GM12801 (cell line): ENCODE results near the gene SEC22C.

Source experiments
- TF ChIP-seq, protein P1 (sequence below): IDR thresholded peaks from one replicate; pipeline ENCODE4 v1.5.1; 2011; ENCODE audit warnings: control low read depth; ENCODE audit not compliant: insufficient read length; ENCODE audit errors: extremely low read depth

The SEC22C gene

GRCh38 chr3:42507252-42507651 lies 74.5 kb downstream of the SEC22C start:
- TF ChIP-seq, protein P1, sequence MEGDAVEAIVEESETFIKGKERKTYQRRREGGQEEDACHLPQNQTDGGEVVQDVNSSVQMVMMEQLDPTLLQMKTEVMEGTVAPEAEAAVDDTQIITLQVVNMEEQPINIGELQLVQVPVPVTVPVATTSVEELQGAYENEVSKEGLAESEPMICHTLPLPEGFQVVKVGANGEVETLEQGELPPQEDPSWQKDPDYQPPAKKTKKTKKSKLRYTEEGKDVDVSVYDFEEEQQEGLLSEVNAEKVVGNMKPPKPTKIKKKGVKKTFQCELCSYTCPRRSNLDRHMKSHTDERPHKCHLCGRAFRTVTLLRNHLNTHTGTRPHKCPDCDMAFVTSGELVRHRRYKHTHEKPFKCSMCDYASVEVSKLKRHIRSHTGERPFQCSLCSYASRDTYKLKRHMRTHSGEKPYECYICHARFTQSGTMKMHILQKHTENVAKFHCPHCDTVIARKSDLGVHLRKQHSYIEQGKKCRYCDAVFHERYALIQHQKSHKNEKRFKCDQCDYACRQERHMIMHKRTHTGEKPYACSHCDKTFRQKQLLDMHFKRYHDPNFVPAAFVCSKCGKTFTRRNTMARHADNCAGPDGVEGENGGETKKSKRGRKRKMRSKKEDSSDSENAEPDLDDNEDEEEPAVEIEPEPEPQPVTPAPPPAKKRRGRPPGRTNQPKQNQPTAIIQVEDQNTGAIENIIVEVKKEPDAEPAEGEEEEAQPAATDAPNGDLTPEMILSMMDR, result no peak

DNA sequence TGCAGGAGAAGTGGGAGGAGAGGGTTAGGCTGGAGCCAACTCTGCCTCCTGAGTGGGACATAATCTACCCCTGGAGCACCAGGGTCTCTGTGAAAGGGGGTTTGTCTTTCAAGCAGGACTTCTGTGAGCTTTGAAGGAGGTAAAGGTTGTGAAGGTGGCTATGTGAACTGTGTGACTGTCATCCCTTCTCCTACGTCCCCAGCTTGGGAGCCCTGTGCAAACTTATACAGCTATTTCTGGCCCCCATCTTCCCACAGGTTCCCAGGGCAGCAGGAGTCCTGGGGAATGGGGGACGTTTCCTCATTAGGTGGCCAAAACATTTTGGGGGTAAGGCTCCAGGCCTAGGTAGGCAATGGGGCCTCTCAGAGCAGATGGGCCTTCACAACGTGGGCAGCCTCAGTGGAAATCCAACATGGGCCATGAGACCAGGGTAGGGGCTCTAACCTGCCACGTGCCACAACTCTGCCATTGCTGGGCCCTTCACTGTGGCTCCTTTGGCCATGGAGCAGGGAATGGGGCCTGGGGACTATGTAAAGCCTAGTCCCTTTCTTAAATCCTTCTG lies 75.8 kb downstream of the SEC22C start:
- TF ChIP-seq, protein P1, result no peak

- TF ChIP-seq, protein P1, result no peak
Observed at GRCh38 chr3:42505128-42505848, 76.5 kb downstream of the SEC22C start.

DNA sequence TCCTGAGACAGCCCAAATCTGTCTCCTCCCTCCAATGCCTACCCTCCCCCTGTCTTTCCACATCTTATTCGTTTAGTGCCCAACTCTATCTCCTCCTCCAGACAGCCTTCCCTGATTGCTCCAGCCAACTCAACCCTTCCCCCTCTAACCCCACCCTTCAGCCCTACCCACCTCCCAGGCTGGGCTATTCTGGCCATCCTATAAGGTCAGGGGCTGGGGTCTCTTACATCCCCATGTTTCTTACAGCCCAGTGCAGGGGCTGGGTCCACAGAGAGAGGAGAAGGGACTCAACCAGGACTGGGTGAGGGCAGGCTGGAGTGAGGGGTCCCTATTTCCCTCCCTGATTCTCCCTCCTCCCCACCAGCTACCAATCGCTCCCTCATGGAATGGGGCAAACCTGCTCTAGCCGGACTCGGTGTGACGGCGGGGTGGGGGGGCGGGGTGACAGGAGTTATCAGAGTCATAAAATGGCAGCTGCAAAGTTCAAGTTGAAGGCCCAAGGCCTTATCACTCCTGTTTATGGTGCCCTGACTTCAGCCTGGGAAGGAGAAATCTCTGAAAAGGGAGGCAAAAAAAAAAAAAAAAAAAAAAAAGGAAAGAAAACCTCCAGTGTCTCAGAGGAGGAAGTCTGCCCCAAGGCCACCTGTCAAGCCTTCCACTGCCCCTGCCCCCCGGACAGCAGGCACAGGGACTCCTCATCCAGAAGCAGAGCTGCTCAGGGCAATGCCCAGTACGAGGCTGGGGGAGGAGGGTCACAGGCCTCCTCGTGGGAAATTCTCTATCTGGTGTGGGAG lies 77.2 kb downstream of the SEC22C start:
- TF ChIP-seq, protein P1, result no peak

GRCh38 chr3:42503957-42504333 lies 77.8 kb downstream of the SEC22C start:
- TF ChIP-seq, protein P1, result no peak

DNA sequence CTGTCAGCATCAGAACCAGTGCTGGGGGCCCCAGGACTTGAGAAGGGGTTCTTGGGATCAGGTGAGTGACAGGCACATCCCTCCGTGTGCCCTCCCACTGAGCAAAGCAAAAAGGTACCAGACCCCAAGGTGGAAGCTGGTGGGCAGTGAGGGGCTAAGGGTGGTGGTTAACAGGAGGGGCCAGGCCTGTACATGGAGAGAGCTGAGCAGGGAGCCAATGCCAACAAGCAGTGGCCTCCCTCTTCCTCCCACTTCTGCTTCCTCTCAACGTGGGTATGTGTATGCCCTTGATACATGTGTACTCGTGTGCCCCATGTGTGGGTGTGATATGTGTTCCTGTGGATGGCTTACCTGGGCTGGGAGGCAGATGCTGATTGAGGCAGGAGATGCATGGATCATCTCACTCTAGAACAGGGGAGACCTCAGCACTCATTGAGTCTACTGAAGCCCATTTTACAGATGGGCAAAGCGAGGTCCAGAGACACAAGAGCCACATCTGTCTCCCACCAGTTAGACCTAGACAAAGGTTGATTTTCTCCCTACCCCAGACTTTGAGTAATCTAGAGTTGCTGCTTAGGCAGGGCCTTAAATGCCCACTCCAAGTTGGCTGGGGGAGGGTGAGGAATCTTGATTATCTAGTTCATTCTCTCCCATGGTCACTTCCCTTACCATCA lies 78.4 kb downstream of the SEC22C start:
- TF ChIP-seq, protein P1, result no peak

GRCh38 chr3:42502429-42503250 lies 79.1 kb downstream of the SEC22C start, which contains the start of gene VIPR1:
VIPR1 (plus strand) TSS chr3:42502643; CDS start chr3:42502736, 93 bp downstream.
- TF ChIP-seq, protein P1, result no peak
